Natural killer cell treated with Interleukin-12 subunit alpha and Interleukin-12 subunit beta and Interleukin-15 and Interleukin-18, amount 100 ng/mL, for 72 hours (primary cell): ENCODE results near the gene GLRB. TPM values are rescaled to one million over a fixed set of nuclear protein-coding genes. Genes with fewer than 3 reads are reported as not detected.
"Not testable (repeated sequence)": the region's sequence is repeated elsewhere in the genome, so short reads cannot be mapped to it uniquely, and the experiment has no call there.

Experiments used
- ATAC-seq, 2 donors: fragments of 150-1000 bp; cut with Tn5 transposase in 1 of 2; sonication (Bioruptor Pico), chemical (Tn5 transposase) in 1 of 2; 2 replicates each; pipeline ENCODE4 v1.10.0; 2021
- DNase-seq: peaks from one replicate; pipeline ENCODE4 v3.0.0; 2022; ENCODE audit warnings: low spot score
- H3K27ac Mint-ChIP-seq, 2 donors: 1 replicate in 1 of 2; 2 replicates in 1 of 2; pipeline ENCODE4 v1.8.0; 2022; ENCODE audit warnings: mixed read lengths in 2 of 2, mild to moderate bottlenecking in 1 of 2, moderate library complexity in 1 of 2
- H3K27me3 Mint-ChIP-seq, 2 donors: 1 replicate in 1 of 2; 2 replicates in 1 of 2; pipeline ENCODE4 v1.8.0; 2022; ENCODE audit warnings: mixed read lengths in 2 of 2
- H3K36me3 Mint-ChIP-seq: one replicate; pipeline ENCODE4 v1.8.0; 2022; ENCODE audit warnings: mixed read lengths
- H3K4me1 Mint-ChIP-seq, 2 donors: 1 replicate in 1 of 2; 2 replicates in 1 of 2; pipeline ENCODE4 v1.8.0; 2022; ENCODE audit warnings: low read depth in 2 of 2, mixed read lengths in 2 of 2, mild to moderate bottlenecking in 1 of 2
- H3K4me3 Mint-ChIP-seq: one replicate; pipeline ENCODE4 v1.8.0; 2022; ENCODE audit warnings: mixed read lengths
- H3K9me3 Mint-ChIP-seq: 2 replicates; pipeline ENCODE4 v1.8.0; 2022; ENCODE audit warnings: mixed read lengths
- total RNA-seq, 2 donors: library from RNA; stranded (reverse); gene quantifications; one replicate each; pipeline ENCODE4 v1.2.3, GENCODE V29; 2022

GLRB gene
- total RNA-seq, 2 donors from 2014 or later, result not detected

DNA sequence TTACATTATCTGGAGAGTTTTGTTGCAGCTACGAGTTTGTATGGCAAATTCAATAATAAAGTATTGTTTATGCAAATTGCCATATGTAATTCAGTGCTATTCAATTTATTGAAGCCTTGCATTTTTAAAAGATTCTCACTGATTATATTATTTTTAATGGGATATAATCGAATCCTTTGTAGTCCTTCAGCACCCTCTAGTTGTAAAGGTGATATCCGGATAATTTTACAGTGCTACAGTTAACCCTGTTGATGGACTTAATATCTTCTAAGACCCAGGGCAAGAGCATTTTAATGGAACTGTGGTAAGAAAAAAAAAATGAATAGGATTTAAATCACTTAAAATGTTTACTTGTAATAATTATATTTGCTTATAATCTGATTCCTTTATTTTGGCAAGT, 96.1 kb downstream of the GLRB start:
- no peaks in the 10 kb centered on the region for H3K4me1 Mint-ChIP-seq
- no peaks in the 10 kb centered on the region for H3K36me3 Mint-ChIP-seq
- H3K27ac Mint-ChIP-seq, result no peak overlapping the region
- no peaks in the 10 kb centered on the region for H3K27me3 Mint-ChIP-seq
- peaks cover 3% of the 10 kb centered on the region for H3K9me3 Mint-ChIP-seq
- DNase-seq (no peak), ATAC-seq (no peak)
- no peak overlapping the region for H3K4me3 Mint-ChIP-seq

DNA sequence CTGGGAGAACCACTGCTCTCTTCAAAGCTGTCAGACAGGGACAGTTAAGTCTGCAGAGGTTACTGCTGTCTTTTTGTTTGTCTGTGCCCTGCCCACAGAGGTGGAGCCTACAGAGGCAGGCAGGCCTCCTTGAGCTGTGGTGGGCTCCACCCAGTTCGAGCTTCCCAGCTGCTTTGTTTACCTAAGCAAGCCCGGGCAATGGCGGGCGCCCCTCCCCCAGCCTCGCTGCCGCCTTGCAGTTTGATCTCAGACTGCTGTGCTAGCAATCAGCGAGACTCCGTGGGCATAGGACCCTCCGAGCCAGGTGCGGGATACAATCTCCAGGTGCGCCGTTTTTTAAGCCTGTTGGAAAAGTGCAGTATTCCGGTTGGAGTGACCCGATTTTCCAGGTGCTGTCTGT, 104.3 kb downstream of the GLRB start:
- not testable (repeated sequence) for H3K4me3 Mint-ChIP-seq, H3K9me3 Mint-ChIP-seq, DNase-seq, H3K36me3 Mint-ChIP-seq, H3K27me3 Mint-ChIP-seq, H3K4me1 Mint-ChIP-seq, H3K27ac Mint-ChIP-seq, ATAC-seq

DNA sequence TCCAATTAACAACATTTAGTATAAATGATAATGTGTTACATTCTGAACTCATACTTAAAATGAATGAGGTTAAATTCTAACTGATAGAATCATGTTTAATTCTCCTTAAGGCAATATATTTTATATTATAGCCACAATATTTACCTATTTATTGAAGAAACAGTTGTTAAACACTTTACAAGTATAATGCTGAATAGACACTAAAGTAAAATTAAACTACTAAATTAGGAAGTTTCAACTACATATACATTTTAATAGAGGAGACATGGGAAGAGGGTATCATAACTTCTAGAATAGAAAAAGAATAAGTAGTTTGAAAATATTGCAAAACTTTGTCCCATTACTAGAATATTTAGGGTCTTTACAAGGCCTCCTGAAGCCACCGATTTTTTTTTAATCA, 108.3 kb downstream of the GLRB start:
- ATAC-seq (no peak), DNase-seq (no peak)
- H3K4me3 Mint-ChIP-seq, result no peak overlapping the region
- no peaks in the 10 kb centered on the region for H3K36me3 Mint-ChIP-seq
- no peak overlapping the region for H3K27ac Mint-ChIP-seq
- H3K9me3 Mint-ChIP-seq, result peaks cover 5% of the 10 kb centered on the region
- H3K4me1 Mint-ChIP-seq, result no peaks in the 10 kb centered on the region
- H3K27me3 Mint-ChIP-seq, result no peaks in the 10 kb centered on the region

DNA sequence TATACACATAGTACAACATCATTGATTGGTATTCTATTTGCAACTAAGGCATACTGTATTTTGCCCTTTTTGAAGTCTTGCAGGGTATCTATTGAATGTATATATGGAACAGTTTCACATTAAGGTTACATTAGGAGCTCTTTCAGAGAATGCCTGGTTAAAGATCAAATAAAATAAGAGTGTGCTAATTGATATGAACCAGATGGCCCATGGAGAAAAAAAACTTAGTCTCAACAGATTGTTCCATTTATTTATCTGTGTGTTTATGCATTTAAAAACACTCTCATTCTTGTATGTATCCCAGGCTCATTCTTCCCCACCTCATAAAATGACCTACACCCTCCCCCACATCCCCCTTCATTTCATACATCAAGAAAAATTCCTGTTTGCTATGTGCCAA, 109.4 kb downstream of the GLRB start:
- peaks cover 11% of the 10 kb centered on the region for H3K9me3 Mint-ChIP-seq
- H3K36me3 Mint-ChIP-seq, result no peaks in the 10 kb centered on the region
- no peaks in the 10 kb centered on the region for H3K27me3 Mint-ChIP-seq
- no peak overlapping the region for H3K27ac Mint-ChIP-seq
- no peaks in the 10 kb centered on the region for H3K4me1 Mint-ChIP-seq
- no peak overlapping the region for H3K4me3 Mint-ChIP-seq
- DNase-seq (no peak), ATAC-seq (no peak)

DNA sequence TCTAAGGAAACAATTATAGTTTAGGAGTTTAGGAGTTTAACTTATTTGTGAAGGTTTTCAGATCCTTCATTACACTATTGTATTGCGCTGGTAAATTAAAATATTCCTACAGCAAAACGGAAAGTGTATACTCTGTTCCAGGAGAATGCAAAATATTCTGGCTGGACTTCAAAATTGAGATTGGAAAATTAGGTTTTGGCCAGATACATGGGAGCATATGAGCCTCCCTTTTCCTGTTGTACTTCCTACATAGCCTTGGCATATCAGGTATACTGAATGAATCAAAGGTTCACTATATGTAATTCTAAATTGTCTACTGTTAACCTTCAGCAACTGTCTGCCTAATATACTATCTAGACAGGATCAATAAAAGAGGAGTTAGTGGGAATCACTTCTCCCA, 119.4 kb downstream of the GLRB start:
- ATAC-seq, result no peak
- DNase-seq, result no peak
- no peaks in the 10 kb centered on the region for H3K27me3 Mint-ChIP-seq
- no peak overlapping the region for H3K4me3 Mint-ChIP-seq
- H3K9me3 Mint-ChIP-seq, result no peaks in the 10 kb centered on the region
- H3K27ac Mint-ChIP-seq, result no peak overlapping the region
- H3K4me1 Mint-ChIP-seq, result no peaks in the 10 kb centered on the region
- H3K36me3 Mint-ChIP-seq, result no peaks in the 10 kb centered on the region

DNA sequence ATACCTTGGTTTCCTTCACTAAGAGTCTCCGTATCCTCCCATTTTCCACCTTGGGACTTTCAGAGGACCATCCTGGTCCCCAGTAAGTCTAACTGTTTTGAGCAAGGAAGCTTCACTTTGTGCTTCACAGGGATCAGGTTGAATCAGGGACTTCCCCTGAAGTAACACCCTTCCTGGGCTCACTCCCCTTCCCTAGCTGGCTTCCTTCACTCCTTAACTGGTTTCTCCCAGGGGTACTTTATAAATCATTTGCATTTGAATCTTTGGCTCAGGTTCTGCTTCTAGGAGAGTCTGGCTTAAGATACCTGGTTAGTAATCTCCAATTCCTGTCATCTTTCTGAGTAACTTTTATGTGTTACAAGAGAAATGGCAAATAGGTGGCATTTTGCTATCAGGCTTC, 120.1 kb downstream of the GLRB start:
- no peak for DNase-seq
- H3K27me3 Mint-ChIP-seq, result no peaks in the 10 kb centered on the region
- no peak for ATAC-seq
- no peaks in the 10 kb centered on the region for H3K9me3 Mint-ChIP-seq
- H3K4me1 Mint-ChIP-seq, result no peaks in the 10 kb centered on the region
- no peaks in the 10 kb centered on the region for H3K36me3 Mint-ChIP-seq
- no peak overlapping the region for H3K27ac Mint-ChIP-seq
- no peak overlapping the region for H3K4me3 Mint-ChIP-seq

DNA sequence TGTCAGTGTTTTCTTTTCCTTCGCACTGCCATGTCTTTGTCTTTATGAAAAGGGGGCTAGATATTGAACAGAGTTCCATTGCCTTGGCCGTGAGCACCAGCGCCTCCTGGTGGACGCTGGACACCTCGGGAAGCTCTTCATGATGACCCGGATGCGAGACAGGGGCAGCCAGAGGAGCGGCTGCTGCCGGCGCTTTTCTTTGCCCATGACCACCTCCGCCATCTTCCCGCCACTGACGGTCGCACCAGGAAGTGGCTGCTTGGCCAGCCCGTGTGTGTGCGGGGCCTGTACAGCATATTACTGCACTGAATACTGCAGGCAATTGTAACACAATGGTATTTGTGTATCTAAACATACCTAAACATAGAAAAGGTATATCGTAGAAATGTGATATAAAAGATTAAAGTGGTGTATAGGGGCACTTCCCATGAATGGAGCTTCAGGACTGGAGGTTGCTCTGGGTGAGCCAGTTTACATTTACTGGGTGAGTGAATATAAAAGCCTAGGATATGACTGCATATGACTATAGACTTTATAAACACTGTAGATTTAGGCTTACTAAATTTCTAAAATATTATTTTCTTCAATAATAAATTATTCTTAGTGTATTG, 128.8 kb downstream of the GLRB start:
- DNase-seq, result no peak
- no peak overlapping the region for H3K27ac Mint-ChIP-seq
- H3K4me1 Mint-ChIP-seq, result no peaks in the 10 kb centered on the region
- peaks cover 5% of the 10 kb centered on the region for H3K36me3 Mint-ChIP-seq
- H3K27me3 Mint-ChIP-seq, result no peaks in the 10 kb centered on the region
- no peak overlapping the region for H3K4me3 Mint-ChIP-seq
- ATAC-seq, result peak in 1 of 2 donors; percentile 15
- peaks cover 3% of the 10 kb centered on the region for H3K9me3 Mint-ChIP-seq

DNA sequence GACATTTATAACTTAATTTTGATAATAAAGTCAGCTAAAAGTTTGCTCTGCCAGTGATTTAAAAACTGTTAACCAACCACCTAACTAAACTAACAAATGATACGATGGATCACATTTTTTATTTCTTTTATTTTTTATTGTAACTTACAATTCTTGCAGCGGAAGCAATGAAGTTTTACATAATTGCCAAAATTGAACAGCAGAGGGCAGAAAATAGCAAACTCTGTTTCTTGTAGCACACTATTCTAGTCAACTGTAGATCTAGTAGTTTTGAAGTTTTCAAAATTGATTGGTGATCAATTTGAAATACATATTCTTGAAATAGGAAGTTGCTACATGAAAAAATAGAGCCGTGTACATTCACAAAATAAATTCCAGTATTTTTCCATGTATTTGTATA, 141.8 kb downstream of the GLRB start:
- H3K4me3 Mint-ChIP-seq, result no peak overlapping the region
- H3K27me3 Mint-ChIP-seq, result peaks cover 7 to 12% of the 10 kb centered on the region in 2 donors
- DNase-seq, result no peak

DNA sequence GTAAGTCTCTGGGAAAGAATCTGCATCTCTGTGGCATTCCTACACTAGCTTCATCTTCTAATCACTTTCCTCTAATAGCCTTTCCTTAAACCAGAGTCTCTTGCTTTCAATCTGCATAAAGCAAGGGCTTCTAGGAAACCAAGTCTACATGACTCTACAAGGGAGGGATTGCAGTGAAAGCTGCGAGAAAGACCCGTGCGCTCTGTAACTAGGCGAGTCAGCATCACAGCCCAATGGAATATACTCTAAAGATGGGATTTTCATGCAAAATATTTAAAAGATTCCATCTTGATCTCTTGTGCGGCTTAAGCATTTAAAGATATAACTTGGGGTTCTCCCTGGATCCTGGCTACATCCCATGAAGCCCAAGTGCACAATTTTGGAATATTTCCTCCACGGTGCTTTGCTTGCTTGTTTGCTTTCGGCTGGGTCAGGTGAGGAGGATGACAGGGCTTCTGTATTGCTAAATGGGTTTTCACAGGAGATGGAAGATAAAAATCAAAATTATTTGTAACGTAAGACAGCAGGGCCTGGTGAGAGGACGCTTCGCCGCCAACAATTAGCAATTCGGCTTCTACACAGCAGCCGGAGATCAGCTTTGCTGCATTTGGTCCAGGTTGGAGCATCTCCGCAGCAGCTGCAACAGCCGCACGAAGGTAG, 143.9 kb downstream of the GLRB start:
- Mint-ChIP-seq H3K4me3 (no peak overlapping the region), H3K27ac (no peak overlapping the region), H3K4me1 (peaks cover 0 to 3% of the 10 kb centered on the region in 2 donors), H3K9me3 (peaks cover 13% of the 10 kb centered on the region), H3K27me3 (peaks cover 12 to 13% of the 10 kb centered on the region in 2 donors), H3K36me3 (peaks cover 13% of the 10 kb centered on the region)
- DNase-seq, result no peak
- ATAC-seq, result no peak

More for the DNA sequence above, 141.8 kb downstream of the GLRB start:
- Mint-ChIP-seq H3K9me3 (peaks cover 21% of the 10 kb centered on the region), H3K36me3 (peaks cover 13% of the 10 kb centered on the region), H3K27ac (no peak overlapping the region), H3K4me1 (peaks cover 0 to 3% of the 10 kb centered on the region in 2 donors)
- no peak for ATAC-seq

DNA sequence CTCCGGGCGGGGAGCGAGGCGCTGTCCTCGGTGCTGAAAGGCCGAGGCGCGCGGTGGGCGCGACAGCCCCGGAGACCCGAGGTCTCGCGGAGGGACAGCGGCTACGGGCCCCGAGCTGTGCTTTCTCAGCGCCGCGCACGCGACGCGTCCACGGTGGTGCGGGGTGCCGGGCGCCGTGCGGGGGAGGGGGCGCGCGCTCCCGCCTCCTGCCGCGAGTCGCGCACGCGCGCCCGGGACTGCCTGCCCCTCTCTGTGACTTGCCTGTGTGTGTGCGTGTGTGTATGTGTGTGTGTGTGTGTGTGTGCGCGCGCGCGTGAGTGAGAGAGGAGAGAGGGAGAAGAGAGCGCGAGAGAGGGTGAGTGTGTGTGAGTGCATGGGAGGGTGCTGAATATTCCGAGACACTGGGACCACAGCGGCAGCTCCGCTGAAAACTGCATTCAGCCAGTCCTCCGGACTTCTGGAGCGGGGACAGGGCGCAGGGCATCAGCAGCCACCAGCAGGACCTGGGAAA, 144.5 kb downstream of the GLRB start, which contains the start of gene GRIA2:
GRIA2 (plus strand) TSS at position 358 of the 511 bp plus-strand sequence. CDS start 315 bp downstream, outside the sequence.
- H3K27ac Mint-ChIP-seq, result no peak within 1 kb of the TSS
- DNase-seq, result no peak
- peaks cover 10% of the 10 kb centered on the region for H3K9me3 Mint-ChIP-seq

DNA sequence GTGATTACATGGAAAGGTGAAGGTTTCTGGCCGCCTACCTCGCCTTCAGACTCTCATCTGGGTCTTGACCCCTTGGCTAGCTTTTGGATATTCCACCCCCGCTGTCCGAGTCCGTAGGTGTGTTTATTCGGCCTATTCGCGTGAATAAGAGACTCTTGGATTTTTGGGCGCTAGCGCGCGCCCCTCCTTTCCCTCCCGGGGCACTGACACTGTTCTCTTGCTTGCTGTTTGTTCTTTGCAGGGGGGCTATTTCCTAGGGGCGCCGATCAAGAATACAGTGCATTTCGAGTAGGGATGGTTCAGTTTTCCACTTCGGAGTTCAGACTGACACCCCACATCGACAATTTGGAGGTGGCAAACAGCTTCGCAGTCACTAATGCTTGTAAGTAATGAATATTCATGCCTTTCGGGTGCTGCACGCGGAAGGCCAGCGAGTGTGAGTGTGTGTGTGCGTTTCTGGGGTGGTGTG, 145.5 kb downstream of the GLRB start:
- Mint-ChIP-seq H3K27ac (no peak overlapping the region), H3K4me3 (no peak overlapping the region), H3K36me3 (peaks cover 13% of the 10 kb centered on the region), H3K4me1 (peaks cover 0 to 3% of the 10 kb centered on the region in 2 donors), H3K27me3 (peaks cover 12 to 13% of the 10 kb centered on the region in 2 donors), H3K9me3 (peaks cover 10% of the 10 kb centered on the region)
- ATAC-seq (no peak), DNase-seq (no peak)

More for the DNA sequence above, 144.5 kb downstream of the GLRB start, which contains the start of gene GRIA2:
- Mint-ChIP-seq H3K36me3 (peaks cover 13% of the 10 kb centered on the region), H3K4me1 (peaks cover 0 to 3% of the 10 kb centered on the region in 2 donors), H3K27me3 (peaks cover 12 to 13% of the 10 kb centered on the region in 2 donors), H3K4me3 (no peak within 1 kb of the TSS)
- ATAC-seq, result peak in 1 of 2 donors; percentile 36

Other genes with a start within 250 kb of the GLRB start
- gene PDGFC, start 104.4 kb upstream of the GLRB start, total RNA-seq, result not detected
- gene GRIA2, start 144.6 kb downstream of the GLRB start, total RNA-seq, result not detected